Endothelial cell of umbilical vein (primary cell): Measurements from ENCODE around the gene C19orf67. TPM values are rescaled to one million over a fixed set of nuclear protein-coding genes. Genes with fewer than 3 reads are reported as not detected.

Source experiments
- BruUV-seq: library from RNA; stranded (reverse); fragments of 400-500 nt; replicated peaks from 2 replicates; lab custom pipeline; 2021; lab: Mats Ljungman, UMichigan
- CTCF ChIA-PET: fragments of 300-600, 350-600 bp; sonication (Branson Sonifier 250); formaldehyde crosslinking; loops from one replicate; lab custom pipeline; 2021; ENCODE audit warnings: antibody characterized with exemption, inconsistent platforms; lab: Charles Lee
- POLR2A ChIA-PET: fragments of 300-600, 350-600 bp; sonication (Branson Sonifier 250); formaldehyde crosslinking; loops from one replicate; lab custom pipeline; 2021; ENCODE audit warnings: antibody characterized with exemption, inconsistent platforms; lab: Charles Lee
- DNase-seq: peaks from one replicate; pipeline ENCODE4 v3.0.0-alpha.2; 2011; ENCODE audit warnings: low read depth, low spot score
- FAIRE-seq: peaks from 2 replicates; lab custom pipeline; 2011; peaks lifted over from hg19 to GRCh38; lab: Jason Lieb, UNC
- H2AFZ ChIP-seq: 2 replicates; pipeline ENCODE4 v1.6.0; 2012; ENCODE audit warnings: low read depth, low read length, control low read depth, inconsistent platforms
- H3K27ac ChIP-seq: 2 replicates; pipeline ENCODE4 v1.5.1; 2011; ENCODE audit warnings: low read depth, mild to moderate bottlenecking, control low read depth, low read length, moderate library complexity; ENCODE audit not compliant: insufficient read depth
- H3K27me3 ChIP-seq, 2 experiments: 2 replicates each; pipeline versions ENCODE4 v1.6.0 to v1.6.1; 2011; ENCODE audit warnings: low read length in 2 of 2, mixed read lengths in 1 of 2; ENCODE audit not compliant: control insufficient read depth in 2 of 2, insufficient read depth in 2 of 2
- H3K36me3 ChIP-seq, 2 experiments: 2 replicates in 1 of 2; 3 replicates in 1 of 2; pipeline ENCODE4 v1.5.1; 2011; ENCODE audit warnings: low read length in 2 of 2, mild to moderate bottlenecking in 1 of 2, moderate library complexity in 1 of 2; ENCODE audit not compliant: control insufficient read depth in 2 of 2, insufficient read depth in 2 of 2; ENCODE audit errors: extremely low read depth in 1 of 2
- H3K4me1 ChIP-seq: 3 replicates; pipeline ENCODE4 v1.5.1; 2011; ENCODE audit warnings: mild to moderate bottlenecking, low read length; ENCODE audit not compliant: control insufficient read depth, insufficient read depth; ENCODE audit errors: extremely low read depth
- H3K4me2 ChIP-seq: 2 replicates; pipeline ENCODE4 v1.6.1; 2011; ENCODE audit warnings: low read length, control low read depth, mixed read lengths; ENCODE audit not compliant: insufficient read depth
- H3K4me3 ChIP-seq, 3 experiments: fragments of 200-600 bp in 1 of 3; sonication (generic), shearing (Covaris generic) in 1 of 3; replicated peaks in 1 of 3; 2 replicates each; pipeline ENCODE4 v1.5.1; 2011 to 2016; ENCODE audit warnings: control low read depth in 3 of 3, low read length in 3 of 3, mild to moderate bottlenecking in 2 of 3, inconsistent platforms in 1 of 3, low read depth in 1 of 3, moderate library complexity in 1 of 3; ENCODE audit not compliant: insufficient read depth in 1 of 3
- H3K79me2 ChIP-seq: 2 replicates; pipeline ENCODE4 v1.6.0; 2012; ENCODE audit warnings: low read length, inconsistent platforms; ENCODE audit not compliant: control insufficient read depth, insufficient read depth
- H3K9ac ChIP-seq: replicated peaks from 2 replicates; pipeline ENCODE3; 2011; ENCODE audit warnings: low read length, control low read depth; ENCODE audit not compliant: insufficient read depth; ENCODE audit errors: extremely low read depth
- H3K9me1 ChIP-seq: replicated peaks from 3 replicates; pipeline ENCODE4 v1.6.0; 2011; ENCODE audit warnings: mild to moderate bottlenecking, low read length; ENCODE audit not compliant: control insufficient read depth, insufficient read depth; ENCODE audit errors: extremely low read depth
- H3K9me3 ChIP-seq: replicated peaks from 2 replicates; pipeline ENCODE4 v1.5.1; 2012; ENCODE audit warnings: low read length, inconsistent platforms; ENCODE audit not compliant: control insufficient read depth, insufficient read depth
- H4K20me1 ChIP-seq: replicated peaks from 2 replicates; pipeline ENCODE3; 2011; ENCODE audit warnings: mild to moderate bottlenecking, low read length; ENCODE audit not compliant: control insufficient read depth, insufficient read depth; ENCODE audit errors: extremely low read depth
- EZH2 ChIP-seq: IDR thresholded peaks from 2 replicates; pipeline ENCODE4 v1.6.1; 2012; ENCODE audit warnings: borderline replicate concordance, low read depth, mild to moderate bottlenecking, moderate library complexity, low read length, inconsistent platforms; ENCODE audit not compliant: severe bottlenecking
- JUN ChIP-seq: IDR thresholded peaks from 2 replicates; pipeline ENCODE4 v1.6.1; 2011; ENCODE audit warnings: borderline replicate concordance, low read depth; ENCODE audit not compliant: insufficient read length, insufficient read depth
- MYC ChIP-seq: IDR thresholded peaks from one replicate; pipeline ENCODE4 v1.6.1; 2011; ENCODE audit warnings: mild to moderate bottlenecking, low read depth, low read length
- POLR2A ChIP-seq: IDR thresholded peaks from 2 replicates; pipeline ENCODE4 v1.6.1; 2012; ENCODE audit warnings: low read depth, mild to moderate bottlenecking, control low read depth, low read length
- POLR2AphosphoS5 ChIP-seq: IDR thresholded peaks from 2 replicates; pipeline ENCODE4 v1.6.1; 2012; ENCODE audit warnings: low read depth, mild to moderate bottlenecking, control low read depth, low read length, moderate library complexity; ENCODE audit not compliant: insufficient read depth
- dilution Hi-C: fragments of 300-500 bp; cut with MboI; formaldehyde crosslinking; loops from one replicate; pipeline ENCODE4 v1.15.0; 2019; ENCODE audit warnings: low sequenced_read_pairs; ENCODE audit not compliant: extremely low pct_ligation_motif_present
- intact Hi-C: fragments of 100-400 bp; cut with micrococcal nuclease; formaldehyde crosslinking; loops from one replicate; pipeline ENCODE4 v1.10.0; 2022
- polyA plus RNA-seq, 4 experiments: library from polyadenylated mRNA; depleted of rRNA in 3 of 4; stranded (reverse) in 3 of 4; unstranded in 1 of 4; fragments of >200 nt; gene quantifications; 2 replicates each; pipeline versions ENCODE4 v1.2.1 to v1.2.3, GENCODE V29; 2011 to 2012; ENCODE audit warnings: missing spikeins in 1 of 4
- total RNA-seq: library from RNA; stranded (reverse); gene quantifications from 2 replicates; pipeline ENCODE4 v1.2.3, GENCODE V29; 2021

Gene C19orf67
- total and polyA plus RNA-seq, 2 donors (not counting 3 experiments of a cell fraction or from before 2014, with no cell fraction given), result 0.55 TPM; not detected in 1

DNA sequence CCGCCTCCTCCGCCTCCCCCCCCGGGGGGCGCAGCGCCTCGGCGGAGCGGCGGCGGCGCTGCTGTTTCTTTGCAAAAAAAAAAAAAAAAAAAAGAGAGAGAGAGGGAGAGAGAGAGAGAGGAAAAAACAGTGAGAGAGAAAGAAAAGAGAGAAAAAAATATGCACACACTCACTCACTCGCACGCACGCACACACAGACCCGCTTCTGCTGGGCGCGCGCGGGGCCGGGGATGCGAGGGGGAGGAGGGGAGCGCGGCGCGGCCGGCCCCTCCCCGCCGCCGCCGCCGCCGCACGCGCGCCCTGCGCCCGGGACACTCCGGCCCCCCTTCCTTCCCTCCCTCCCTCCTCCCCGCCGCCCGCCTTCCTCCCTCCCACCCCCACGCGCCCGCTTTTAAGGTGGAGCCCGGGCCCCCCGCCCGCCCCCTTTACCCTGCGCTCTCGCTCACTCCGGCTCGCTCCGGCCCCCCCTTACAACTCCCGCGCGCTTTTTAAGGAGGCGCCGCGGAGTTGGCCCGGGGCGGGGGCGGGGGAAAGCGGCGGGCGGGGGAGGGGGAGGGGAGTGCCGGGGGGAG, 5.0 kb upstream of the C19orf67 start, which contains the start of gene SAMD1:
TSS of gene SAMD1 (minus strand) at position 243 of the 572 bp plus-strand sequence.
- Histone ChIP-seq H3K27ac (peak within 1 kb of the TSS; percentile 65), H3K4me3 (peak within 1 kb of the TSS; percentile 52 to 94 (median 86)), H3K27me3 (no peaks in the 10 kb centered on the region), H3K4me1 (peaks cover 9% of the 10 kb centered on the region), H3K36me3 (peaks cover 0 to 9% of the 10 kb centered on the region in 2 experiments), H3K9me3 (peaks cover 3% of the 10 kb centered on the region), H3K9me1 (no peaks in the 10 kb centered on the region), H3K79me2 (no peaks in the 10 kb centered on the region), H4K20me1 (no peaks in the 10 kb centered on the region), H3K4me2 (peak within 1 kb of the TSS; percentile 94), H2AFZ (peak within 1 kb of the TSS; percentile 83), H3K9ac (peak within 1 kb of the TSS; percentile 78)
- CTCF ChIA-PET, result interaction anchor here (0.6 to 1.0 kb wide), 6 partner anchors 9 to 46 kb away, joined by 3 to 7 read pairs (median 4); partner anchors contain the start of genes ASF1B, MISP3 and PRKACA
- DNase-seq, result peak; percentile 67
- POLR2A ChIA-PET, result interaction anchor here (1.2 kb wide), 1 partner anchor 9 kb away, joined by 4 read pairs; no protein-coding TSS in a partner anchor
- TF ChIP-seq MYC (no peak), POLR2AphosphoS5 (peak; percentile 6), POLR2A (no peak)
- intact Hi-C loops (loop anchor here (1.0 to 2.0 kb wide), 2 partner anchors 26 to 46 kb away; partner anchors contain the start of genes ASF1B and PRKACA), dilution Hi-C loops (no loop called here)
- BruUV-seq, result no TSS peak
- FAIRE-seq, result peak; percentile 59

DNA sequence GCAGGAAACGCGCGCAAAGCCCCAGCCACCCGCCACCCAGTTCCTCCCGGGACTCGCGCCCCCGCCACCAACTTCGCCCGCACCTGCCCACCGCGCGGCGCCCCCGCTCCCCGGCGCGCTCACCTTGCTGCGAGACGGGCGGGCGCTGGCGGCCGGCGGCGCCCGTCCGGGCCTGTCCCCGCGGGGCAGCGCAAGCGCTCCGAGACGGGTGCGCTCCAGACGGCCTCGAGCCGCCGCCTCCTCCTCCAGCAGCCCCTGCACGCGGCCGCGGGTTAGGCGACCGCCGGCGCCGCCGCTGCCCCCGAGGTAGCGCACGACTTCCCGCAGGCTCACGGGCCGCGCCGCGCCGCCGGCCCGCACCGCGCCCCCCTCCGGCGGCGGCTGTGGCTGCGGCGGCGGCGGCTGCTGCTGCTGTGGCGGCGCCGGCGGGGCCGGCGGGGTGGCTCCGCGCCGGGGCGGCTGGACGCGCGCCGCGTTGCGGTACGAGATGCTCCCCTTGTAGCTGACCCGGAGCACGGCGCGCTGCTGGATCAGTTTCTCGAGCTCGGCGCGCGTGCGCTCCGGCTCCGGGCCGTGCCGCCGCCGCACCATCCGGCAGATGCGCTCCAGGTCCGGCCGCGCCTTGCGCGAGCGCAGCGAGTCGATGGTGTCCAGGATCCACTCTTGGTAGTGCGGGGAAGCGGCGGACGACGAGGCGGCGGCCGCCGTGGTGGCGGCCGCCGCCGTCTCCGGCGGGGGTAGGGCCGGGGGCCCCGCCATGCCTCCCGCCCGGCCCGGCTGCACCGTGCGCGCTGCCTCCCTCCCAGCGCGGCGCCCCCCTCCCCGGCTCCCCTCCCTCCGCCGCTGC, 4.3 kb upstream of the C19orf67 start:
- Histone ChIP-seq H3K4me3 (peak overlapping the region; percentile 41 to 52 (median 50)), H3K4me1 (peaks cover 9% of the 10 kb centered on the region), H3K9me1 (no peaks in the 10 kb centered on the region), H3K4me2 (peak overlapping the region; percentile 37), H3K27me3 (no peaks in the 10 kb centered on the region), H3K9ac (no peak overlapping the region), H3K36me3 (peaks cover 0 to 9% of the 10 kb centered on the region in 2 experiments), H2AFZ (peak overlapping the region; percentile 65), H3K79me2 (no peaks in the 10 kb centered on the region), H3K9me3 (peaks cover 3% of the 10 kb centered on the region), H4K20me1 (no peaks in the 10 kb centered on the region), H3K27ac (no peak overlapping the region)
- BruUV-seq, result no TSS peak
- FAIRE-seq (no peak), DNase-seq (peak; percentile 28)
- ChIA-PET POLR2A (interaction anchor here (1.2 kb wide), 1 partner anchor 8 kb away, joined by 4 read pairs; no protein-coding TSS in a partner anchor), CTCF (interaction anchor here (0.6 to 1.0 kb wide), 6 partner anchors 8 to 47 kb away, joined by 3 to 7 read pairs (median 4); partner anchors contain the start of genes ASF1B, MISP3 and PRKACA)
- dilution Hi-C loops (no loop called here), intact Hi-C loops (loop anchor here (2.0 kb wide), 1 partner anchor 27 kb away; the partner anchor contains the start of gene PRKACA)
- TF ChIP-seq EZH2 (no peak), POLR2A (no peak), JUN (no peak)
